Fibroblast of upper back skin (primary cell): ENCODE results near the gene BCAM.
"Not testable (repeated sequence)": the region's sequence is repeated elsewhere in the genome, so short reads cannot be mapped to it uniquely, and the experiment has no call there.

Source experiments
- DNase-seq: peaks from one replicate; pipeline ENCODE4 v3.0.0-alpha.2; 2013

The BCAM gene

GRCh38 chr19:44818466-44819031, 9.6 kb downstream of the BCAM start:
- DNase-seq: no peak

GRCh38 chr19:44819246-44819832, 10.4 kb downstream of the BCAM start:
- DNase-seq: no peak

GRCh38 chr19:44820648-44821609, 12.0 kb downstream of the BCAM start:
- DNase-seq: no peak

- no peak for DNase-seq
Observed at GRCh38 chr19:44822177-44822576, 13.3 kb downstream of the BCAM start.

- no peak for DNase-seq
Observed at GRCh38 chr19:44822670-44823372, 13.9 kb downstream of the BCAM start.

- DNase-seq: no peak
Observed at GRCh38 chr19:44823373-44823698, 14.4 kb downstream of the BCAM start.

DNA sequence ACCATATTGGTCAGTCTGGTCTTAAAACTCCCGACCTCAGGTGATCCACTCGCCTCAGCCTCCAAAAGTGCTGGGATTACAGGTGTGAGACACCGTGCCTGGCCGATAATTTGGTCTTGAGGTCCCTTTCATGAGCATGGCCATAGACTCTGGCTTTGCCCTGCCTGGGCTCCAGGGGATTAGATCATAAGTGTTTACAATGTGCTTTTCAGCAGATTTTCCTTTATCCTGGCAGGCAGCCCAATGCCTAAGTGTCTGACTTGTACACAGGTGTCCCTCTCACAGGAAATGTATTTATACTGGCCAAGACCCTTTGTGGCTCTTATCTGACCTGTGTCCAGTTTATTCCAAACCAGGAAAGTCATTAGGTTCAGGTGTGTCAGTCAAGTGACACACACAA, 15.9 kb downstream of the BCAM start:
- no peak for DNase-seq

GRCh38 chr19:44832875-44833274, 24.0 kb downstream of the BCAM start:
- DNase-seq: not testable (repeated sequence)

DNA sequence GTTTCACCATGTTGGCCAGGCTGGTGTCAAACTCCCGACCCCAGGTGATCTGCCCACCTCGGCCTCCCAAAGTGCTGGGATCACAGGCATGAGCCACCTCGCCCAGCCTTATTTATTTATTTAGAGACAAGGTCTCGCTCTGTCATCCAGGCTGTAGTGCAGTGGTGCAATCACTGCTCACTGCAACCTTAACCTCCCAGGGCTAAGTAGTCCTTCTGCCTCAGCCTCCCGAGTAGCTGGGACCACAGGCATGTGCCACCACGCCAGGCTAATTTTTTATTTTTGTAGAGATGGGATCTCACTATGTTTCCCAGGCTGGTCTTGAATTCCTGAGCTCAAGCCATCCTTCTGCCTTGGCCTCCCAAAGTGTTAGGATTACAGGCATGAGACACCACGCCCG, 25.5 kb downstream of the BCAM start:
- not testable (repeated sequence) for DNase-seq

- DNase-seq: no peak
Observed at GRCh38 chr19:44839276-44839675, 30.4 kb downstream of the BCAM start.

DNA sequence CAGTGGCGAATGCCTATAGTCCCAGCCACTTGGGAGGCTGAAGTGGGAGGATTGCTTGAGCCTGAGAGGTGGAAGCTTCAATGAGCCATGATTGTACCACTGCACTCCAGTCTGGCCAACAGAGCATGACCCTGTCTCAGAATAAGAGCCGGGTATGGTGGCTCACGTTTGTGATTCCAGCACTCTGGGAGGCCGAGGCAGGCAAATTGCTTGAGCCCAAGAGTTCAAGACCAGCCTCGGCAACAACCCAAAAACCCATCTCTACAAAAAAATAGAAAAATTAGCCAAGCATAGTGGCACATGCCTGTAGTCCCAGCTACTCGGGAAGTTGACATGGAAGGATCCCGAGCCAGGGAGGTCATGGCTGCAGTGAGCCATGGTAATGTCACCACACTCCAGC, 31.9 kb downstream of the BCAM start:
- DNase-seq: no peak

GRCh38 chr19:44841231-44841630, 32.3 kb downstream of the BCAM start:
- no peak for DNase-seq

DNA sequence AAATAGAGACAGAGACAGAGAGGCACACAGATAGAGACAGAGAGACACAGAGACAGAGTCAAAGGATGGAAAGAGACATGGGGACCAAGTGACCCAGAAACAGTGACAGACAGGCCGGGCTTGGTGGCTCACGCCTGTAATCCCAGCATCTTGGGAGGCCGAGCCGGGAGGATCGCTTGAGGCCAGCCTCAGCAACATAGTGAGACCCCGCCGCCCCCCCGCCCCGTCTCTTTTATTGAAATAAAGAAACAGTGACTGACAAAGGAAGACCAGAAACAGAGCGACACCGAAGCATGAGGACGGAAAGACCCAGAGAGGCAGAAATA, 36.3 kb downstream of the BCAM start:
- no peak for DNase-seq

GRCh38 chr19:44845612-44846454, 36.9 kb downstream of the BCAM start, which contains the start of gene NECTIN2:
Gene NECTIN2 (plus strand): TSS chr19:44846297. CDS start chr19:44846526, 229 bp downstream.
- DNase-seq: peak; percentile 99

- peak; percentile 62 for DNase-seq
Observed at GRCh38 chr19:44846455-44847143, 37.7 kb downstream of the BCAM start.

DNA sequence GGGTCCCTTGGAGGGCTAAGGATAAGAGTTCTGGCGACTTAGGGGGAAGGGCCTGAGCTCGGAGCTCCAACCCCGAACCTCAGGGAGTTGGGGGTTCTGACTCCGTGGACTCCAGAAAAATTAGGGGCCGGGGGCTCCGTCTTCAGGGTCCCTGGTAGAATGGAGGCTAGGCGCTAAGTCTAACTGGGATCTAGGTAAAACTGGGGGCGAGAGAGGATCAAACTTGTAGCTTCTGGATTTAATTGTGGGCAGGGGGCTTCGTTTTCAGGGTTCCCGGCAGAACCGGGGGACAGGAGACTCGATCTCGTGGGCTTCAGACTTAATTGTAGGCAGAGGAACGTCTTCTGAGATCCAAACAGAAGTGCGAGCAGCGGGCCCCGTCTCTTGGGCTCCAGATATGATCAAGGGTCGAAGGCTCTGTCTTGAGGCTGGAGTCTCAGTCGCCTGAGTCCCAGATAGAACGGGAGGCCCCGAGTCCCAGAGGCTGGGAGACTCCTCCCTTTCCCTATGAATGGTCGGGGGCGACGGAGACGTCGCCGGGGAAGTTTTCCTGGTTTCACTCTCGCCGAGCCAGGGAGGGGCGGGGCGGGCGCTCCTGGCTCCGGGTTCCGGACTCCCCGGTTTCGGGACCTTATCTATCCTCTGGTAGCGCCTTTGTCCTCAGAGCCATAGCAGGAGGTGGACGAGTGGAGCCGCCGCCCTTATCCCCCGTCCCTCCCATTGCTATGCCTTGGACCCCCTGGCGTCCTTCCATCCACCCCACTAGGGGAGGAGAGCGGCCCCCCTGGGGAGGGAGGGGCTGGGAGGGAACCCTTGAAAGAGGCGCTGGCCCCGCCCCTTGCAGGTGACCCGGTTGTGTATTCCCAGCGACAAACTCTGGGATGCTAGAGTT, 38.5 kb downstream of the BCAM start:
- DNase-seq: peak; percentile 38

DNA sequence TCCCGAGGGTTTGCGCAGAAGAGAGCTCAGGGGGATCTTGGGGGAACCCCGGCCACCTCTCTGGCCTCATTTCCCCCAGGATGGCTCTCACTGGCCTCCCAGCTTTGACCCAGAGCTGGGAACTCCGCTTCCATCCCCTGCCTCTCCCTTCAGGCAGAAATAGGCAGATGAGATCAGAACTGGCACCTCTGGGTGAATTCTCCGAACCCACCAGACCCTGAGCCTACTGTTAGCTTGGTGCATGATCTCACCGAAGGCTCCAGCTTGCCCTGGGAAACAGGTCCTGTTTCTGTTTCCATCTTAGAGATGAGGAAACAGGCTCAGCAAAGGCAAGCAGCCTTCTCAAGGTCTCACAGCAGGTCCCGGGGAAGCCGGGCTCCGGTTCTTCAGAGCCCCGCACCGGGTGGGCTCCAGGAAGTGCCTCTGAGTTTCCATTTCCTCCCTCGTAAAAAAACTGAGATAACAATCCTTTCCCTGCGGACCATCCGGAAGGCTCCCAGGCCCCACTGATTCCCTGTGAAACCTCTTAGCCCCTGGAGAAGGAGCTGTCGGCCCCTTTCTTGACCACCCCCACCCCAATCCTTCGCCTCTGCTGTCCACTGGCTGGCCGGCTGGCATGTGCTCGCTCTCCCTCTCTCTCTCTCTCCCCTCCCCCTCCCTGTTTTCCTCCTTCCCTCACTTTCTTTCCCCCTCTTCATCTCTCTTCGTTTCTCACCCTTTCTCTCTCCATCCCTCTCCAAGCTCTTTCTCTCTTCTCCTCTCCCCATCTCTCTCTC, 39.3 kb downstream of the BCAM start:
- DNase-seq: no peak

GRCh38 chr19:44848812-44849447, 40.0 kb downstream of the BCAM start:
- DNase-seq: no peak

GRCh38 chr19:44850641-44851109, 41.8 kb downstream of the BCAM start:
- DNase-seq: no peak
